IgD-negative memory B cell (primary cell): Measurements from ENCODE around the gene PHOSPHO1. TPM values are rescaled to one million over a fixed set of nuclear protein-coding genes. Genes with fewer than 3 reads are reported as not detected.

Experiments
- H3K27ac Mint-ChIP-seq, 3 donors: one replicate each; pipeline ENCODE4 v1.8.0; 2020 to 2022; ENCODE audit warnings: mild to moderate bottlenecking in 3 of 3, mixed read lengths in 3 of 3, moderate library complexity in 1 of 3
- H3K27me3 Mint-ChIP-seq: one replicate; pipeline ENCODE4 v1.8.0; 2021; ENCODE audit warnings: mixed read lengths
- H3K36me3 Mint-ChIP-seq: one replicate; pipeline ENCODE4 v1.8.0; 2020; ENCODE audit warnings: mild to moderate bottlenecking, mixed read lengths
- H3K4me1 Mint-ChIP-seq, 3 donors: one replicate each; pipeline ENCODE4 v1.8.0; 2020 to 2022; ENCODE audit warnings: mixed read lengths in 3 of 3, mild to moderate bottlenecking in 1 of 3
- H3K4me3 Mint-ChIP-seq, 4 donors: one replicate each; pipeline ENCODE4 v1.8.0; 2020 to 2022; ENCODE audit warnings: mild to moderate bottlenecking in 4 of 4, mixed read lengths in 4 of 4, moderate library complexity in 3 of 4
- H3K9me3 Mint-ChIP-seq, 3 donors: one replicate each; pipeline ENCODE4 v1.8.0; 2020 to 2021; ENCODE audit warnings: mixed read lengths in 3 of 3, mild to moderate bottlenecking in 1 of 3
- polyA plus RNA-seq: library from polyadenylated mRNA; unstranded; fragments of 300-500 nt; fragmentation: Illumina TruSeq; gene quantifications from one replicate; pipeline ENCODE4 v1.2.3, GENCODE V29; 2021

Gene PHOSPHO1
- polyA plus RNA-seq, 1 donor from 2014 or later: 1.0 TPM

GRCh38 chr17:49255125-49255524 is 24.5 kb upstream of the PHOSPHO1 start:
- Mint-ChIP-seq H3K27me3 (peaks cover 18% of the 10 kb centered on the region), H3K27ac (no peak overlapping the region), H3K9me3 (no peaks in the 10 kb centered on the region), H3K4me1 (peaks cover 0 to 6% (median 0%) of the 10 kb centered on the region in 3 donors), H3K4me3 (no peak overlapping the region), H3K36me3 (no peaks in the 10 kb centered on the region)

- Mint-ChIP-seq H3K27ac (no peak overlapping the region), H3K27me3 (peaks cover 27% of the 10 kb centered on the region), H3K4me1 (peaks cover 0 to 5% (median 3%) of the 10 kb centered on the region in 3 donors), H3K9me3 (no peaks in the 10 kb centered on the region), H3K4me3 (no peak overlapping the region), H3K36me3 (no peaks in the 10 kb centered on the region)
These were observed 23.5 kb upstream of the PHOSPHO1 start for GRCh38 chr17:49254066-49254465.

- Mint-ChIP-seq H3K9me3 (no peaks in the 10 kb centered on the region), H3K27ac (no peak overlapping the region), H3K36me3 (no peaks in the 10 kb centered on the region), H3K27me3 (peaks cover 36% of the 10 kb centered on the region), H3K4me3 (peak overlapping the region in 1 of 4 donors; percentile 58), H3K4me1 (peaks cover 0 to 7% (median 0%) of the 10 kb centered on the region in 3 donors)
These were observed 21.6 kb upstream of the PHOSPHO1 start for GRCh38 chr17:49252148-49252695.

DNA sequence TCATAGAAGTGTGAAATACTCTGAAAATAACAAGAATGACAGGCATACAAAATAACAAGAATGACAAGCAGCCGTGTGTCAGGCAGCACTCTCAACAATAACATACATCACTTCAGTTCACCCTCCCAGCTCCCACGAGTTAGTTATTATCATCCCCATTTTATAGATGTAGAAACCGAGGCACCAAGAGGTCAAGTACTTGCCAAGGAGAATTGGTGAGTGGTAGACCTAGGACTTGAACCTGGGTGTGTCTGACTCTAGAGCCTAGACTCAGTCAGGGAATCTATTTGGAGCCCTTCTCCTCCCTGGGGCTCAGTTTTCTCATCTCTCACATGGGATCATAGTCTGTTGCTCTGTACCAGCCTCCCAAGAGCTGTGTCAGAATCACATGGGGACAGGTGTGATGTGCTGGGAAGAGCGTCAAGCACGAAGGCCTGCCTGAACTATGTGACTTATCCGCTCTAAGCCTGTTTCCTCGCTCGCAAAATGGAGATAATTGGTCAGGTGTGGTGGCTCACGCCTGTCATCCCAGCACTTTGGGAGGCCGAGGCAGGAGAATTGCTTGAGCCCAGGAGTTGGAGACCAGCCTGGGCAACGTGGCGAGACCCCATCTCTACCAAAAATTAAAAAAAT is 19.4 kb upstream of the PHOSPHO1 start:
- H3K27me3 Mint-ChIP-seq: peaks cover 45% of the 10 kb centered on the region
- H3K4me3 Mint-ChIP-seq: no peak overlapping the region
- H3K9me3 Mint-ChIP-seq: no peaks in the 10 kb centered on the region
- H3K27ac Mint-ChIP-seq: no peak overlapping the region
- no peaks in the 10 kb centered on the region for H3K36me3 Mint-ChIP-seq
- H3K4me1 Mint-ChIP-seq: peaks cover 0 to 7% (median 0%) of the 10 kb centered on the region in 3 donors

GRCh38 chr17:49249292-49249794 is 18.8 kb upstream of the PHOSPHO1 start:
- Mint-ChIP-seq H3K4me3 (peak overlapping the region in 1 of 4 donors; percentile 76), H3K27ac (no peak overlapping the region), H3K9me3 (no peaks in the 10 kb centered on the region), H3K27me3 (peaks cover 49% of the 10 kb centered on the region), H3K4me1 (peaks cover 0 to 7% (median 0%) of the 10 kb centered on the region in 3 donors), H3K36me3 (no peaks in the 10 kb centered on the region)

DNA sequence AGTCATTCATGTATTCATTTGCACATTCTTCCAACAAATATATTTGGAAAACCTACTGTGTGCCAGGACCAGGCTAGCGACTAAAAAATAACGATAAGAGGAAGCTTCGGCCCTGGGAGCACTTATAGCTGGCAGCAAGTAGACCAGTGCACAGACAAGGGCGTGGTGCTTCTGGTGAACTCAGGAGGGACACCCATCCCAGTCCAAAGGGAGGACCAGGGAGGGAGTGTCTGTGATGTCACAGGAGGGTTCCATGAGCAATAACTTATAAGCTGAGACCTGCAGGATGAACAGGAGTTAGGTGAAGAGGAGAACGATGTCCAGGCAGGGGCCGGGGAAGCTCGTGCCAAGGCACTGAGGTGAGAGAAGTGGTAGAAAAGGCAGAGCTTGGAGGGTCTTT is 17.4 kb upstream of the PHOSPHO1 start:
- Mint-ChIP-seq H3K27ac (no peak overlapping the region), H3K4me1 (peaks cover 0 to 7% (median 0%) of the 10 kb centered on the region in 3 donors), H3K9me3 (no peaks in the 10 kb centered on the region), H3K4me3 (peak overlapping the region in 1 of 4 donors; percentile 30), H3K27me3 (peaks cover 51% of the 10 kb centered on the region), H3K36me3 (no peaks in the 10 kb centered on the region)

DNA sequence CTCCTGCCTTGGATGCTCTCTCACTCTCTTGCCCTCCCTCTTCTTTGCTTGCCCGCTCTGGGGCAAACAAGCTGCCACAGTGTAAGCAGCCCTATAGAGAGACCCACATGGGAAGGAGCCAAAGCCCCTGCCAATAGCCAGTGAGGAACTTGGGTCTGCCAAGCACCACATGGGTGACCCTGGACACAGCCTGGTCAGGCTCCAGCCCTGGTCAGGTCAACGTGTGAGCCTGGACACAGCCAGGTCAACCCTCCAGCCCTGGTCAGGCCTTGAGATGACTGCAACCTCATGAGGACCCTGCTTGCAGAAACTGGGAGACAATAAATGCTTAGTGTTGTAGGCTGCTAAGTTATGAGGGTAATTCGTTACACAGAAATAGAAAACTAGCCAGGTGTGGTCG is 14.3 kb upstream of the PHOSPHO1 start:
- no peak overlapping the region for H3K27ac Mint-ChIP-seq
- no peak overlapping the region for H3K4me3 Mint-ChIP-seq
- H3K27me3 Mint-ChIP-seq: peaks cover 32% of the 10 kb centered on the region

DNA sequence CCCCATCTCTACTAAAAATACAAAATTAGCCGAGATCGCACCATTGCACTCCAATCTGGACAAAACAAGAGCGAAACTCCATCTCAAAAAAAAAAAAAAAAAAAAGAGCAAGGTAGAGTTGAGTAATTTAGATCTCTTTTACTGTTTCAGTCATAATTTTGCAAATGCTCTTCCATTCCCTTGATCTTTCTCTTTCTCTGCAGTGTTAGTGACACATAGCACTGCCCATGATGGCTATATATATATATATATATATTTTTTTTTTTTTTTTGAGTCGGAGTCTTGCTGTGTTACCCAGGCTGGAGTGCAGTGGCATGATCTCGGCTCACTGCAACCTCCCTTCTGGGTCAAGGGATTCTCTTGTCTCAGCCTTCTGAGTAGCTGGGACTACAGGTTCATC is 12.2 kb upstream of the PHOSPHO1 start:
- Mint-ChIP-seq H3K27ac (no peak overlapping the region), H3K36me3 (no peaks in the 10 kb centered on the region), H3K4me3 (no peak overlapping the region), H3K4me1 (no peaks in the 10 kb centered on the region), H3K9me3 (no peaks in the 10 kb centered on the region), H3K27me3 (peaks cover 17% of the 10 kb centered on the region)

More for the DNA sequence above, 14.3 kb upstream of the PHOSPHO1 start:
- Mint-ChIP-seq H3K36me3 (no peaks in the 10 kb centered on the region), H3K9me3 (no peaks in the 10 kb centered on the region), H3K4me1 (peaks cover 0 to 5% (median 0%) of the 10 kb centered on the region in 3 donors)

DNA sequence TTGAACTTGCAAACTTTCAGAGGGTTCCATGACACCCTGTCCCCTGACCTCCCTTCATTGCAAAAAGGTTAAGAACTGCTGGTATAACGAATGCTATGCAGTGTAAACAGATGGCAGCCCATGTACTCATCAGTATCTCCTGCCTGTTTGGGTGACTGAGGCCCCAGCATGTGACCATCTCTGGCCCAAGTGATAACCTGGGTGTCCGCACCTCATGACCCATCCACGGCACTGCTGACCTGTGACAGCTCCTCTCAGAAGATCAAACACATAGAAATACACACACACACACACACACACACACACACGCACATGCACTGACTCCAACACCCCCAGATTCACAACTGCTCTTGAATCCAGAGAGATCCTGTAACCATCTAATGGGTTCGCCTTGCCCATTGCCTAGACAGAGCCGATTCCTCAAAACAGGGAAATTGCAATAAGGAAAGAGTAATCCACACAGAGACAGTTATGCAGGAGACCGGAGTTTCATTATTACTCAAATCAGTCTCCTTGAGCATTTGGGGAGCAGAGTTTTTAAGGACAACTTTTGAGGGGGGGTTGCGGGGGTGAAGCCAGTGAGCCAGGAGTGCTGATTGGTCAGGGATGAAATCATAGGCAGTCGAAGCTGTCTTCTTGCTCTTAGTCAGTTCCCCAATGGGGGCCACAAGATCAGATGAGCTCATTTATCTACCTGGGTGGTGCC is 11.3 kb upstream of the PHOSPHO1 start:
- Mint-ChIP-seq H3K36me3 (no peaks in the 10 kb centered on the region), H3K9me3 (no peaks in the 10 kb centered on the region), H3K27me3 (peaks cover 13% of the 10 kb centered on the region), H3K27ac (no peak overlapping the region), H3K4me1 (no peaks in the 10 kb centered on the region), H3K4me3 (no peak overlapping the region)

DNA sequence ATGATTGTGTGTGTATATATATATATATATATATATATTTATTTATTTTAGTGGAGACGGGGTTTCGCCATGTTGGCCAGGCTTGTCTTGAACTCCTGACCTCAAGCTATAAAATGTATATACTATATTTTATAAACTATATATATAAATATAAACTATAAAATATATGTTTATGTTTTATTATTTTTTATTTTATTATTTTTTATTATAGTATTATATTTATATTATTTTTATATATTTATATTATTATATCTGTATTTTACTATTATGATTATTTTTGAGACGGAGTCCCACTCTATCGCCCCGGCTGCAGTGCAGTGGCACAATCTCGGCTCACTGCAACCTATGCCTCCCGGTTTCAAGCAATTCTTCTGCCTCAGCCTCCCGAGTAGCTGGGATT is 10.5 kb upstream of the PHOSPHO1 start:
- Mint-ChIP-seq H3K36me3 (no peaks in the 10 kb centered on the region), H3K27me3 (peaks cover 10% of the 10 kb centered on the region), H3K4me1 (no peaks in the 10 kb centered on the region), H3K4me3 (no peak overlapping the region), H3K9me3 (no peaks in the 10 kb centered on the region), H3K27ac (no peak overlapping the region)

- H3K36me3 Mint-ChIP-seq: no peaks in the 10 kb centered on the region
- H3K27ac Mint-ChIP-seq: no peak overlapping the region
- H3K4me3 Mint-ChIP-seq: no peak overlapping the region
- H3K27me3 Mint-ChIP-seq: peaks cover 10% of the 10 kb centered on the region
- H3K4me1 Mint-ChIP-seq: no peaks in the 10 kb centered on the region
- H3K9me3 Mint-ChIP-seq: no peaks in the 10 kb centered on the region
These were observed 10.0 kb upstream of the PHOSPHO1 start for GRCh38 chr17:49240619-49241018.

GRCh38 chr17:49239963-49240362 is 9.4 kb upstream of the PHOSPHO1 start:
- Mint-ChIP-seq H3K4me3 (no peak overlapping the region), H3K27me3 (peaks cover 6% of the 10 kb centered on the region), H3K9me3 (no peaks in the 10 kb centered on the region), H3K36me3 (no peaks in the 10 kb centered on the region), H3K27ac (no peak overlapping the region), H3K4me1 (no peaks in the 10 kb centered on the region)

GRCh38 chr17:49235896-49236295 is 5.3 kb upstream of the PHOSPHO1 start:
- H3K27me3 Mint-ChIP-seq: peaks cover 7% of the 10 kb centered on the region
- H3K9me3 Mint-ChIP-seq: no peaks in the 10 kb centered on the region
- peaks cover 0 to 9% (median 3%) of the 10 kb centered on the region in 3 donors for H3K4me1 Mint-ChIP-seq
- H3K4me3 Mint-ChIP-seq: no peak overlapping the region
- H3K27ac Mint-ChIP-seq: no peak overlapping the region
- no peaks in the 10 kb centered on the region for H3K36me3 Mint-ChIP-seq

DNA sequence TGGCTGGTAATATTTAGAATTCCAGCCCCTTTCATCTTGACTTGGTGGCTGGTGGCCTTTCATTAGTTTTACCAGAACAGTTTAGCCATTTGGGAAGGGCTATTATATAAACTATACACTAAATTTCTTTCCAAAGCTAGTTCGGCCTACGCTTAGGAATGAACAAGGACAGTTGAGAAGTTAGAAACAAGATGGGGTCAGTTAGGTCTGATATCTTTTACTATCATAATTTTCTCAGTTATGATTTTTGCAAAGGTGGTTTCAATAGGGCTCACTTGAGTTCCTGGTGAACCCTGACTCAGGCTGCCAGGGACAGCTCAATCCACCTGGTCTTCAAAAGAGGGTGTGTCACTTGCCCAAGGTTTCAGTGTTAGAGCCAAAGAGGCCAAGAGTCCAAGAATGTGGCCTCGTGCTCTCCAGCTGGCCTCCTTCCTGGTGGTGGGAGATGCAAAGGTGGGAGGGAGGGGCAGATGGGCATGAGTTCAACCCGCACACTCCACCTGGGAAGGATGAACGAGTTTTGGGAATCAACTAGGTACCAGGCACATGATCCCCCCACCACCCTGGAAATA is 4.0 kb upstream of the PHOSPHO1 start:
- H3K4me3 Mint-ChIP-seq: no peak overlapping the region
- H3K27me3 Mint-ChIP-seq: peaks cover 9% of the 10 kb centered on the region
- H3K9me3 Mint-ChIP-seq: no peaks in the 10 kb centered on the region
- H3K4me1 Mint-ChIP-seq: peaks cover 0 to 9% (median 4%) of the 10 kb centered on the region in 3 donors
- peak overlapping the region in 1 of 3 donors; percentile 8 for H3K27ac Mint-ChIP-seq
- H3K36me3 Mint-ChIP-seq: no peaks in the 10 kb centered on the region

DNA sequence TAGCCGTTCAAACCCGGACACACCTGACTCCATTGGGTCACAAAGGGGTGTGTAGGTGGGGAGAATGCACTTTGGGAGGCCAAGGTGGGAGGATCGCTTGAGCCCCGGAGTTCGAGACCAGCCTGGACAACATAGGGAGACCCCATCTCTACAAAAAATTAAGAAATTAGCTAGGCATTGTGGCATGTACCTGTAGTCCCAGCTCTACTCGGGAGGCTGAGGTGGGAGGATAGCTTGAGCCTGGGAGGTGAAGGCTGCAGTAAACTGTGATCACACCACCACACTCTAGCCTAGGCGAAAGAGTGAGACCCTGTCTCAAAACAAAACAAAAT is 942 bp upstream of the PHOSPHO1 start:
- H3K9me3 Mint-ChIP-seq: no peaks in the 10 kb centered on the region
- H3K27me3 Mint-ChIP-seq: peaks cover 16% of the 10 kb centered on the region
- H3K4me1 Mint-ChIP-seq: peaks cover 4 to 14% (median 11%) of the 10 kb centered on the region in 3 donors
- peak overlapping the region in 1 of 3 donors; percentile 22 for H3K27ac Mint-ChIP-seq
- no peaks in the 10 kb centered on the region for H3K36me3 Mint-ChIP-seq
- H3K4me3 Mint-ChIP-seq: peak overlapping the region; percentile 81 to 93 (median 88)
